Tibial nerve (tissue), 4 donors: ENCODE data around the gene HACE1.

Experiments
- EP300 ChIP-seq, 2 donors: sonication (generic); formaldehyde crosslinking; IDR thresholded peaks; one replicate each; pipeline ENCODE4 v1.6.1; 2017; ENCODE audit warnings: antibody characterized with exemption in 2 of 2, mild to moderate bottlenecking in 1 of 2
- POLR2A ChIP-seq, 2 donors: fragments of 450-650 bp; IDR thresholded peaks; one replicate each; pipeline ENCODE4 v1.6.1; 2017; ENCODE audit warnings: antibody characterized with exemption in 2 of 2, mild to moderate bottlenecking in 2 of 2, moderate library complexity in 2 of 2
- TF ChIP-seq, protein P1 (sequence below), 5 experiments: fragments of 200-600 bp in 3 of 5; fragments of 450-650 bp in 2 of 5; sonication (generic) in 3 of 5; IDR thresholded peaks; one replicate each; pipeline ENCODE4 v1.5.1; 2016 to 2019; ENCODE audit warnings: antibody characterized with exemption in 5 of 5, mild to moderate bottlenecking in 3 of 5, moderate library complexity in 2 of 5

DNA sequence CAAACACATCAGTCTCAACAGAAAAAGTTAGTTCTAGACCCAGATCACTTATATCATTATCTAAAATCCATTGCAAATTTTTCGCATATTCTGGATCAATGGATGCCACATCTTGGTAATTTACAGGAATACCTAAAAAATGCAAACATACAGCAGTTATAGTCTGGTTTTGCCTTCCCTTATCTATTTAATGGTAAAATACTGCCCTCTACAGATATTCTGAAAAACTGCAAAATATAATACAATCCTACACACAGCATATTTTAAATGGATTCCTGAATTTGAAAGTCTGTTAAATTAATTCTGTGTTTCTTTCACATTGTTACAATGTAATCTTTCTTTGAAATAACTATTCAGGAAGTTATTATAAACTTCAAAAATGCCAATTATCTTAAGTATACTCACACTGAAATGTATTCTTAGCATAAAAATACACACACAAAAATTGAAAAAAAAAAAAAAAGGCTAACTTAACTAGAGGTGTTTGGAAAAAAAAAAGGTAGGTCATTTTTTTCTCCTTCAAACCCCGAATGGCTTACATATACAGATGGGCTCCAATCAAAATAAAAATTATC, 88.4 kb downstream of the HACE1 start:
- TF ChIP-seq, protein P1, sequence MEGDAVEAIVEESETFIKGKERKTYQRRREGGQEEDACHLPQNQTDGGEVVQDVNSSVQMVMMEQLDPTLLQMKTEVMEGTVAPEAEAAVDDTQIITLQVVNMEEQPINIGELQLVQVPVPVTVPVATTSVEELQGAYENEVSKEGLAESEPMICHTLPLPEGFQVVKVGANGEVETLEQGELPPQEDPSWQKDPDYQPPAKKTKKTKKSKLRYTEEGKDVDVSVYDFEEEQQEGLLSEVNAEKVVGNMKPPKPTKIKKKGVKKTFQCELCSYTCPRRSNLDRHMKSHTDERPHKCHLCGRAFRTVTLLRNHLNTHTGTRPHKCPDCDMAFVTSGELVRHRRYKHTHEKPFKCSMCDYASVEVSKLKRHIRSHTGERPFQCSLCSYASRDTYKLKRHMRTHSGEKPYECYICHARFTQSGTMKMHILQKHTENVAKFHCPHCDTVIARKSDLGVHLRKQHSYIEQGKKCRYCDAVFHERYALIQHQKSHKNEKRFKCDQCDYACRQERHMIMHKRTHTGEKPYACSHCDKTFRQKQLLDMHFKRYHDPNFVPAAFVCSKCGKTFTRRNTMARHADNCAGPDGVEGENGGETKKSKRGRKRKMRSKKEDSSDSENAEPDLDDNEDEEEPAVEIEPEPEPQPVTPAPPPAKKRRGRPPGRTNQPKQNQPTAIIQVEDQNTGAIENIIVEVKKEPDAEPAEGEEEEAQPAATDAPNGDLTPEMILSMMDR (IDR thresholded peaks at IDR 0.05) = peak; percentile 24 to 50 (median 42)
- TF ChIP-seq EP300 (IDR thresholded peaks at IDR 0.05) = no peak
- no peak for TF ChIP-seq POLR2A (IDR thresholded peaks at IDR 0.05)
